Left hindlimb (tissue), 1 donor: ENCODE results near the gene AATF.

Experiments
- DNase-seq: peaks from one replicate; pipeline ENCODE4 v3.0.0-alpha.2; 2018

Gene AATF

GRCh38 chr17:36942019-36942599, 6.6 kb upstream of the AATF start:
- DNase-seq: no peak

DNA sequence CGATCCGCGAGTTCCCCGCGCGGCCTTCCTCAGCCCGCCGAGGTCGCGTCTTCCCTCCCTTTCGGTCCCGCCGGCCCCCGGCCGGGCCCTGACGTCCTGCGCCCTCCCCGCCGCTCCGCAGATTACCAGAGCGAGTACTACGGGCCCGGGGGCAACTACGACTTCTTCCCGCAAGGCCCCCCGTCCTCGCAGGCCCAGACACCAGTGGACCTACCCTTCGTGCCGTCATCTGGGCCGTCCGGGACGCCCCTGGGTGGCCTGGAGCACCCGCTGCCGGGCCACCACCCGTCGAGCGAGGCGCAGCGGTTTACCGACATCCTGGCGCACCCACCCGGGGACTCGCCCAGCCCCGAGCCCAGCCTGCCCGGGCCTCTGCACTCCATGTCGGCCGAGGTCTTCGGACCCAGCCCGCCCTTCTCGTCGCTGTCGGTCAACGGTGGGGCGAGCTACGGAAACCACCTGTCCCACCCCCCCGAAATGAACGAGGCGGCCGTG, 6.1 kb upstream of the AATF start:
- DNase-seq: no peak

GRCh38 chr17:36943250-36944191, 5.2 kb upstream of the AATF start:
- DNase-seq: no peak

- DNase-seq: no peak
These were observed 4.2 kb upstream of the AATF start for GRCh38 chr17:36944553-36944952.

DNA sequence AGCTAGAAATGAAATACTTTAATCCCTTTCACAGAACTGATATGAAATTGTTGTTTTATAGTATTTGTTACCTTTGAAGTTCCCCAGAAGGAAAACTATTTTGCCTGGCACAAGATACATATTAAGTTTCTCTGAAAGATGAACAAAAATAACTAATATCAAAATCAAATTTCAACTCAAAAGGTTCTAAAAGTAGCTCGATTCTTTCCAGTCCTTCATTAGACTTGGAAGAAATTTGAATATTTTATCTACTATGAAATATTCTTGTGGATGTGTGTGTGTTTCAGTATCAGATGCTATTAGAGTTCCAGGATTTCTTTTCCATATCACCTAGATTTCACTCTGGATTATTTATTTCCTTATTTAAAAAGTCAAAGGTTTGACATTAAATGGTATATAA, 3.6 kb upstream of the AATF start:
- DNase-seq: no peak

DNA sequence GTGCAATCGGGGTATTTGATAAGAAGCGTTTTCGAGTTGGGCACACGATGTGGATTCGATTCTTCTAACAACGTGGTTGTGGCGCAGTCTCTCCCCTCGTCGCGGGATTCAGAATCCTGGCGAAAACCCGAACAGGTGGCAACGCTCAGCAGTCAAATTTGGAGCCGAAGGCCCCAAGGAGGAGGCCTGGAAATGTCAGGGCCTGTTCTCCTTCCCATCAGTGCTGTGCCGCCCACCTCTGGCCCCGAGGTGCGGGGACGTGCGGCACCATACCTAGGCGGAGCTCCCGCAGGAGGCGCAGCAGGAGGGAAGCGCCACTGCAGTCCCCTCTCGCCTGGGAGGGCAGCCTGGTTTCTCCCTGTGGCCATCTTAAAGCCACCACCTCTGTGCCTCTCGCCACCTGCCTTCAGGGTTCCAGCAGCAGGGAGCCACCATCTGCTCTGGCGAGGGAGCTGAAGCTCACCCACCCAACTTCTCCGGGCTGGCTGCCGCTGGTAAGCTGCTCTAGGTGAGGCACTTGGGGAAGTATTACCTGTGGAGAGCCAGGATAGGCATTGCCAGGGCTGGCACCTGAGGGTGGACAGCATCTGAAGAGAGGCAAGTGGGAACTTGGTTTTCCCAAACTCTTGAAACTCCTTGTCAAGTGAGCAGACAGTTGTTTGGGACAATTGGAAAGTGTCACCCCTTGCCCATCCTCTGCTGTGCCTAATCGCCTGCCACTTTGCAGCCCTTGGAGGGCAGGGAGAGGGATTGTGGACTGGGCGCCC, 2.6 kb upstream of the AATF start:
- no peak for DNase-seq

DNA sequence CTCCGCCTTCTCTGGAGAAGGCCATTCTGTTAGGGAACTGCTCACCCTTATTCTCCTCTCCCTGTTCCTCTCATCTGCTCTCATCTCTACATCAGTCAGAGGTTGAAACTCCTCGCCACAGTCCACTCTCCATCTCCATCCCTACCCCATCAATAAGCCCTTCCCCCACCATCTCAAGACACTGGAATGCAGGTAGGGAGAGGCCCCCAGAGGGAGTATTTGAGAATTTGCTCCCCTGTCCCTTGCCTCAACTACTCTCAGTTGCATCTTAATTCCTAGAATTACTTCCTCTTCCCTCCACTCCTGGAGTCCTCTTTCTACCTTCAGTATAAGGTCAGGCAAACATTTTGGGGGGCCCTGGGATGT, 2.0 kb upstream of the AATF start:
- no peak for DNase-seq

- no peak for DNase-seq
These were observed 635 bp upstream of the AATF start for GRCh38 chr17:36947922-36948716.

DNA sequence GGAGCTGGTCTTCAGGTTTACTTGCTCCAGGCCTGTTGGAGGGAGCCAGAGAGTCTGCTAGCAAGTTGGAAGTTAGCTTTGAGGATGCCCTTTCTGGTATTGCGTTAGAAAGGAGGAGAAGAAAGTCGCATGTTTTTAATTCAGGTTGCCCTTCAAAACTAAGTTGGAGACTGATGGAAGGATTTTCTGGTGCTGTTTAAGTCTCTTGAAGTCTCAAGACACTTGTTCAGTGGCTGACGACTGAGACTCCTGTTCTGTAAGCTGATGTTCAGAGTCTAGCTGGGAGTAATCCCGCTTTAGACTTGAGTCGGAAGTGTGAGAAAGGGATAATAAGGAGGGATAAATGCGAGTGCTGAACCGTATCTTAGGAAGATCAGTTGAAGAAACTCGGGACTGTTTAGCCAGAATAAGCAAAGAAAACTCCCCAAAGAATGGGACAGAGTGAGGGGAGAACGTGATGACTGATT, 740 bp downstream of the AATF start:
- DNase-seq: no peak

DNA sequence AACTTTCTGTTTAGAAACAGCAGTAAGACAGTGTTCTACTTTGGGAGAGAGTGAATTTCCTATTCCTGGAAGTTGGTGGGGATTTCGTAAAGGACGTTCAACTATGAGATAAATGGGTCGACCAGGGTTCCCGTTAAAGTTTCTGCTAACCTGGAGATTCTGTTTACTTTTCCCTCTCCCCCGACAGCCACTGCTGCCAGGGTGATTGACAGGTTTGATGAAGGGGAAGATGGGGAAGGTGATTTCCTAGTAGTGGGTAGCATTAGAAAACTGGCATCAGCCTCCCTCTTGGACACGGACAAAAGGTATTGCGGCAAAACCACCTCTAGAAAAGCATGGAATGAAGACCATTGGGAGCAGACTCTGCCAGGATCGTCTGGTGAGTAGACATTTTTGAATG, 1.3 kb downstream of the AATF start:
- no peak for DNase-seq

GRCh38 chr17:36951084-36951789, 2.5 kb downstream of the AATF start:
- DNase-seq: no peak

DNA sequence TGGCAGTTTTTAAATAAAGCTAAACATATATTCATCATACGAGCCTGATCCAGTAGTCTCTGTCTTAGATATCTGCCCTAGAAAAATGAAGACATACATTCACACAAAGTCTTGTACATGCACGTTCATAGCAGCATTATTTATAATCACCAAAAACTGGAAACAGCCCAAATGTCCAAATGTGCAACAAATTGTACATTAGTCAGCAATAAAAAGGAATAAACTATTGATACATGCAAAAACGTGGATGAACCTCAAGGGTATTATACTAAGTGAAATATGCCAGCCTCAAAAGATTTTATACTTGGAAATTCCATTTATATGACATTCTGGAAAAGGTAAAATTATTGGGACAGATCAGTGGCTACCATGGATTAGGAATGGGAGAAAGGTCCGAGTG, 22.8 kb downstream of the AATF start:
- no peak for DNase-seq

- DNase-seq: no peak
These were observed 23.5 kb downstream of the AATF start for GRCh38 chr17:36972186-36972700.

GRCh38 chr17:36972905-36973304, 24.2 kb downstream of the AATF start:
- DNase-seq: no peak

DNA sequence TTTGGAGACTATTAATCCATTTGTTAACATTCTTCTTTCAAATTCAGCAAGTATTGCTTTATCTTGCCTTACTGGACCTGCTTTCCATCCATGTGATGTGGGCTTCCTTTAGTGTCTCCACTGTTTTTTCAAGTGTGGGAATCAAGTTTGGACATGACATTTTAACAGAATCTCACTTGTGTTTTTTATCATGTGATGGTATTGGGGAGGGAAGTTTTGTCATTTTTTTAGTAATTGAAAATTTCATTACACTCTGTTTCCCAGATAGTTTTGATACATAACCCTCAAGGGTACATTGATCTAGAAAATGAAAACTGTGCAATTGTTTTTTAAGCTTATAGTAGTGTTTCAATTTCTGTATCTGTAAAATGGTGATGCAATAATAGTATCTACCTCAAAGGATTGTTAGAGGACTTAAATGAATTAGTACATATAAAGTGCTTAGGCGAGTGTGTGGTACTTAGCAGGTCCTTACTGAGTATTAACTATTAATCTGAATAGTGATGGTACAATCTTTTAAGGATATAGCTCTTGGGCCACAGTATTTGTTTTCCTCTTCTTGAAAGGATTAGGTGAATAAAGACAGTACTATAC, 27.3 kb downstream of the AATF start:
- no peak for DNase-seq

GRCh38 chr17:36977066-36977465, 28.3 kb downstream of the AATF start:
- no peak for DNase-seq

GRCh38 chr17:36977568-36977967, 28.8 kb downstream of the AATF start:
- DNase-seq: no peak

- no peak for DNase-seq
These were observed 30.2 kb downstream of the AATF start for GRCh38 chr17:36978810-36979564.

DNA sequence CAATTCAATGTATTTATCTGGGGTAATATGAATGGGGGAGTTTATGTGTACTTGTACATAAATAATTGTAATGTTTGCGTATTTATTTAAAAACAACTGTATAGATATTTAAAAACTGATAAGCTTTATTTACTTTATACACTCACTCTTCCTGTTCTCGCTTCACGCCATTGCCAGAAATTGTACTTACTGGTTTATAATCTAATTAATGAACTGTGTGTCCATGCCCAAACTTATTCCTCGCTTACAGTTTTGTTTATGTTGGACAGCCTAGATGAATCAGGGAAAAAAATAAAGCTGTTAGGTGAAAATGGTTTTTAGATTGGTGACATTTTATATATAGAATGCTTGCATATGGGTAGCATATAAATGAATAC, 30.8 kb downstream of the AATF start:
- DNase-seq: no peak

- no peak for DNase-seq
These were observed 31.6 kb downstream of the AATF start for GRCh38 chr17:36980280-36980761.
